Kidney (tissue), 14 donors: ENCODE measurements around the gene EPHB1. TPM values are rescaled to one million over a fixed set of nuclear protein-coding genes. Genes with fewer than 3 reads are reported as not detected.

Experiments
- DNase-seq, 5 donors: peaks; one replicate each; pipeline ENCODE4 v3.0.0-alpha.2; 2013 to 2020
- FAIRE-seq: peaks from 2 replicates; lab custom pipeline; 2012; peaks lifted over from hg19 to GRCh38; lab: Jason Lieb, UNC
- H3K27ac ChIP-seq, 2 donors: one replicate each; pipeline ENCODE4 v1.7.0; 2013; ENCODE audit warnings: low read depth in 2 of 2, low read length in 2 of 2, inconsistent platforms in 1 of 2
- H3K27me3 ChIP-seq: one replicate; pipeline ENCODE4 v1.7.1; 2013; ENCODE audit warnings: low read length, inconsistent platforms; ENCODE audit not compliant: control insufficient read depth, insufficient read depth
- H3K36me3 ChIP-seq, 3 donors: one replicate each; pipeline versions ENCODE4 v1.7.0 to v1.7.1; 2013; ENCODE audit warnings: low read length in 3 of 3, control low read depth in 1 of 3, inconsistent platforms in 1 of 3; ENCODE audit not compliant: insufficient read depth in 3 of 3, control insufficient read depth in 2 of 3
- H3K4me1 ChIP-seq, 3 donors: one replicate each; pipeline versions ENCODE4 v1.7.0 to v1.7.1; 2013; ENCODE audit warnings: low read length in 3 of 3, inconsistent platforms in 1 of 3, low read depth in 1 of 3; ENCODE audit not compliant: control insufficient read depth in 2 of 3, insufficient read depth in 2 of 3
- H3K4me3 ChIP-seq, 3 donors: one replicate each; pipeline versions ENCODE4 v1.7.0 to v1.8.1; 2013; ENCODE audit warnings: low read length in 3 of 3, control low read depth in 1 of 3, inconsistent platforms in 1 of 3
- H3K9ac ChIP-seq, 3 donors: one replicate each; pipeline versions ENCODE4 v1.7.0 to v1.7.1; 2013; ENCODE audit warnings: low read length in 3 of 3, control low read depth in 1 of 3, inconsistent platforms in 1 of 3
- H3K9me3 ChIP-seq, 3 donors: one replicate each; pipeline versions ENCODE4 v1.7.0 to v1.7.1; 2013; ENCODE audit warnings: low read length in 3 of 3, control low read depth in 1 of 3, inconsistent platforms in 1 of 3; ENCODE audit not compliant: control insufficient read depth in 2 of 3, insufficient read depth in 1 of 3
- intact Hi-C: fragments of 100-400 bp; cut with DNase I; formaldehyde crosslinking; loops from one replicate; pipeline ENCODE4 v1.11.1; 2022
- polyA plus RNA-seq: library from polyadenylated mRNA; stranded (reverse); fragments of 350-450 nt; fragmentation: Illumina TruSeq; extraction: RNeasy Lipid Tissue Mini Kit (QIAGEN cat#74804); gene quantifications from one replicate; pipeline ENCODE4 v1.2.3, GENCODE V29; 2014; ENCODE audit warnings: low read depth, low replicate concordance; ENCODE audit not compliant: insufficient read depth
- total RNA-seq: library from RNA; stranded (reverse); fragmentation: NEBNext Ultra II Directional; extraction: Animal tissue kit (Norgen Biotek cat#: 25700); gene quantifications from one replicate; pipeline ENCODE4 v1.2.1, GENCODE V29; 2021
- TF ChIP-seq, protein P1 (sequence below): IDR thresholded peaks from 3 replicates; pipeline ENCODE4 v1.5.1; 2012; ENCODE audit warnings: mild to moderate bottlenecking, moderate library complexity, borderline replicate concordance; ENCODE audit not compliant: insufficient read depth; ENCODE audit errors: extremely low read depth
- donor health status: control.
- donor health status: control.
- donor health status: control.
- donor health status: control.
- donor health status: control.
- donor health status: DM: yes; HTN: yes; CAD: no.
- donor health status: Normal renal cell carcinoma (clear cell type).

Gene EPHB1
- total and polyA plus RNA-seq, 2 donors from 2014 or later, result 0.39 to 3.2 TPM

DNA sequence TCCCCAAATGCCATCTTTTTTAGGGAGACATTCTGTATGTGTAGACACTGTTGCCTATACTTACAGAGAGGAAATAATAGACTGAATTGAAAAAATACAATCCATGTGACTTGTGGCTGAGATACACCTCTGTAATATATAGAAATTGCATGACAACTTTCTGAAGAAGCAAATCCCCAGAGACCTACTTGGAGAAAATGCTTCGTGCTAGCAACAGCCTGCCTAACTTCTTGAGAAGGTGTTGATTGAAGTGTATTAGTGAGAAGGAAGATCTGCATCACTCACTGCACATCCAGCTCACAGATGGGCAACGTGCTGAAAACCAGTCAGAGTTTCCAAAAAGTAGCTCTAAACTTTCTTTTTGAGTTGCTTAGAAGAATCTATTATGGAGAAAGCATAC is 404.1 kb downstream of the EPHB1 start:
- Histone ChIP-seq H3K27me3 (no peaks in the 10 kb centered on the region), H3K9me3 (no peaks in the 10 kb centered on the region), H3K27ac (no peak overlapping the region), H3K4me1 (no peaks in the 10 kb centered on the region), H3K36me3 (no peaks in the 10 kb centered on the region), H3K4me3 (no peak overlapping the region), H3K9ac (no peak overlapping the region)
- TF ChIP-seq, protein P1, sequence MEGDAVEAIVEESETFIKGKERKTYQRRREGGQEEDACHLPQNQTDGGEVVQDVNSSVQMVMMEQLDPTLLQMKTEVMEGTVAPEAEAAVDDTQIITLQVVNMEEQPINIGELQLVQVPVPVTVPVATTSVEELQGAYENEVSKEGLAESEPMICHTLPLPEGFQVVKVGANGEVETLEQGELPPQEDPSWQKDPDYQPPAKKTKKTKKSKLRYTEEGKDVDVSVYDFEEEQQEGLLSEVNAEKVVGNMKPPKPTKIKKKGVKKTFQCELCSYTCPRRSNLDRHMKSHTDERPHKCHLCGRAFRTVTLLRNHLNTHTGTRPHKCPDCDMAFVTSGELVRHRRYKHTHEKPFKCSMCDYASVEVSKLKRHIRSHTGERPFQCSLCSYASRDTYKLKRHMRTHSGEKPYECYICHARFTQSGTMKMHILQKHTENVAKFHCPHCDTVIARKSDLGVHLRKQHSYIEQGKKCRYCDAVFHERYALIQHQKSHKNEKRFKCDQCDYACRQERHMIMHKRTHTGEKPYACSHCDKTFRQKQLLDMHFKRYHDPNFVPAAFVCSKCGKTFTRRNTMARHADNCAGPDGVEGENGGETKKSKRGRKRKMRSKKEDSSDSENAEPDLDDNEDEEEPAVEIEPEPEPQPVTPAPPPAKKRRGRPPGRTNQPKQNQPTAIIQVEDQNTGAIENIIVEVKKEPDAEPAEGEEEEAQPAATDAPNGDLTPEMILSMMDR, result no peak
- no peak for FAIRE-seq
- no peak for DNase-seq
- intact Hi-C loops, result no loop called here

DNA sequence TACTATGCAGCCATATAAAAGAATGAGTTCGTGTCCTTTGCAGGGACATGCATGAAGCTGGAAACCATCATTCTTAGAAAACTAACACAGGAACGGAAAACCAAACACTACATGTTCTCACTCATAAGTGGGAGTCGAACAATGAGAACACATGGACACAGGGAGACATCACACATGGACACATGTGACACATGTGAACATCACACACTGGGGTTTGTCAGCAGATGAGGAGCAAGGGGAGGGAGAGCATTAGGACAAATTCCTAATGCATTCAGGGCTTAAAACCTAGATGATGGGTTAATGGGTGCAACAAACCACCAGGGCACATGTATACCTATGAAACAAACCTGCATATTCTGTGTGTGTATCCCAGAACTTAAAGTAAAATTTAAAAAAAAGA is 408.0 kb downstream of the EPHB1 start:
- H3K9ac ChIP-seq, result no peak overlapping the region
- no peaks in the 10 kb centered on the region for H3K27me3 ChIP-seq
- DNase-seq (no peak), FAIRE-seq (no peak)
- H3K4me3 ChIP-seq, result no peak overlapping the region
- no peak overlapping the region for H3K27ac ChIP-seq
- no peaks in the 10 kb centered on the region for H3K4me1 ChIP-seq
- intact Hi-C loops, result no loop called here
- no peaks in the 10 kb centered on the region for H3K36me3 ChIP-seq
- no peaks in the 10 kb centered on the region for H3K9me3 ChIP-seq
- TF ChIP-seq, protein P1, result no peak

DNA sequence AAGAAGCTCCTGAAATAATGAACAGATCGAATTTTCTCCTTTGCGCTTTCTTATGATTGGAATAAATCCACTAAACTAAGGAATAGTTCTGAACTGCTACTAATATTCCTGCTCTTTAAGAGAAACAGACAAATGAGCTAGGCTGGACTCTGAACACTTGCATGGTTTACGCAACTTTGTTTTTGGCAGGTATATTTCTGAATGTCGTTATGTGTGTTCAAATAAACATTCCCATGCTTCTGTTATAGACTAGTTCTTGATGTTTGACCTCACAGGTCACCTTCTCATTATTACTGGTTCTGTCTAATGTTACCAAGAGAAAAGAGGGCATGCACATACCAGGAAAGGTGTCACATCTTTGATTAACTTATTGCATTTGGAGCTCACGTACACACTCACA is 418.2 kb downstream of the EPHB1 start:
- TF ChIP-seq, protein P1, result no peak
- intact Hi-C loops, result no loop called here
- no peaks in the 10 kb centered on the region for H3K9me3 ChIP-seq
- no peak overlapping the region for H3K4me3 ChIP-seq
- H3K4me1 ChIP-seq, result no peaks in the 10 kb centered on the region
- no peaks in the 10 kb centered on the region for H3K36me3 ChIP-seq
- no peak overlapping the region for H3K9ac ChIP-seq
- DNase-seq (no peak), FAIRE-seq (no peak)
- H3K27ac ChIP-seq, result no peak overlapping the region
- H3K27me3 ChIP-seq, result no peaks in the 10 kb centered on the region

DNA sequence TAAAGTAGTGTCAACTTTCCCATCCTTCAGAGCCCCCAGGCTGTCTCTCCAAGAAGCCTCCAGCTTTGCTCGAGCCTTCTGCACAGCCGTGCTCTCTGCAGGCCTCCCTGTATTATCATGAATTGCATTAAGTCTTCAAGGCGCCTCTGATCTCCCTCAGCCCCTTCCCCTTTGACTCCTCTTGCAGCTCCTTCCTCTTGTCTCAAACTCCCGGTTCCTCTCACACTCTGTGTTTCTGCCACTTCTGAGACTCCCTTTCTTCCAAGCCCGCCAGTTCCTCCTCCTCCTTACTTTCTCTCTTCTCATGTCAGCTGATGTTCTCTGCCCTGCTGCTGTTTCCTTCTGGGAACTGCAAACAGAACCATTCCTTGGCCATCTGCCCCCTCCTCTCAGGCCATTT is 418.8 kb downstream of the EPHB1 start:
- Histone ChIP-seq H3K36me3 (no peaks in the 10 kb centered on the region), H3K27me3 (no peaks in the 10 kb centered on the region), H3K9ac (no peak overlapping the region), H3K9me3 (no peaks in the 10 kb centered on the region), H3K27ac (no peak overlapping the region), H3K4me1 (no peaks in the 10 kb centered on the region), H3K4me3 (no peak overlapping the region)
- TF ChIP-seq, protein P1, result no peak
- no peak for DNase-seq
- FAIRE-seq, result no peak
- intact Hi-C loops, result no loop called here
